T47D (cell line): ENCODE results near the gene U2AF1L4.

Source experiments
- DNase-seq, 2 experiments: peaks; one replicate each; pipeline versions ENCODE4 v3.0.0 to v3.0.0-alpha.2; 2011 to 2012; ENCODE audit warnings: low read depth in 1 of 2, low spot score in 1 of 2
- JUND ChIP-seq: IDR thresholded peaks from 2 replicates; pipeline ENCODE4 v1.6.1; 2012; ENCODE audit warnings: low read depth
- in situ Hi-C: cut with HindIII; loops from 2 replicates; pipeline ENCODE4 v1.10.0; 2016; ENCODE audit warnings: low sequenced_read_pairs, low pct_unique_long_range_greater_than_20kb

U2AF1L4 gene, protein sequence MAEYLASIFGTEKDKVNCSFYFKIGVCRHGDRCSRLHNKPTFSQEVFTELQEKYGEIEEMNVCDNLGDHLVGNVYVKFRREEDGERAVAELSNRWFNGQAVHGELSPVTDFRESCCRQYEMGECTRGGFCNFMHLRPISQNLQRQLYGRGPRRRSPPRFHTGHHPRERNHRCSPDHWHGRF

DNA sequence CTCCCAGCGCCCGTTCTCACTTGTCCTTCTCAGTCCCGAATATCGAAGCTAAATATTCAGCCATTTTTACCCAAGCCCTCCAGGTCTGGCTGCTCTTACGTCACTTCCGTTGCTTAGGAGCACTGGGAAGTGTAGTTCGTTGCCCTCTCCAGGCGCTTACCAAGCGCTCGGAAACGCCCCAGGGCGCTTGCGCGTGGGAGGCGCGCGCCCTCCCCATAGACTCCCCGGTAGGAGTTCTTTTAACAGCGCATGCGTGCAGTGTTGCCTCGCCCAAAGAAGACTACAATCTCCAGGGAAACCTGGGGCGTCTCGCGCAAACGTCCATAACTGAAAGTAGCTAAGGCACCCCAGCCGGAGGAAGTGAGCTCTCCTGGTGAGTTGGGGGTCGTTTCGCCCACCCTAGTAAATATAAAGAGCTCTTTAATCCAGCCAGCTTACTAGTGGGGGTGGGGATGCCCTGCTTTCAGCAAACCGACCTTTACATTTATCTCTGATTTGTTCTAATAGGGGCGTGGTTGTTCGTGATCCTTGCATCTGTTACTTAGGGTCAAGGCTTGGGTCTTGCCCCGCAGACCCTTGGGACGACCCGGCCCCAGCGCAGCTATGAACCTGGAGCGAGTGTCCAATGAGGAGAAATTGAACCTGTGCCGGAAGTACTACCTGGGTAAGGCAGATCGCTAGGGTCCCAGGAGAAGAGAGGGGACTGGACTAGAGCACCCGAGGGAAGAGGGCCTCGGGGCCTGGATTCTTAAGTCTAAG is at the start of gene U2AF1L4, which contains the start of gene PSENEN:
TSS of gene U2AF1L4 (minus strand) at position 91 of the 759 bp plus-strand sequence. CDS start at position 64, 27 bp downstream.
TSS of gene PSENEN (plus strand) at position 324 of the 759 bp plus-strand sequence. CDS start at position 604, 280 bp downstream.
- no peak for TF ChIP-seq JUND
- in situ Hi-C loops, result no loop called here
- DNase-seq, result peak; percentile 61 to 99

- TF ChIP-seq JUND, result no peak
- in situ Hi-C loops, result no loop called here
- no peak for DNase-seq
Measured at GRCh38 chr19:35793381-35794165, 48.4 kb upstream of the U2AF1L4 start.

DNA sequence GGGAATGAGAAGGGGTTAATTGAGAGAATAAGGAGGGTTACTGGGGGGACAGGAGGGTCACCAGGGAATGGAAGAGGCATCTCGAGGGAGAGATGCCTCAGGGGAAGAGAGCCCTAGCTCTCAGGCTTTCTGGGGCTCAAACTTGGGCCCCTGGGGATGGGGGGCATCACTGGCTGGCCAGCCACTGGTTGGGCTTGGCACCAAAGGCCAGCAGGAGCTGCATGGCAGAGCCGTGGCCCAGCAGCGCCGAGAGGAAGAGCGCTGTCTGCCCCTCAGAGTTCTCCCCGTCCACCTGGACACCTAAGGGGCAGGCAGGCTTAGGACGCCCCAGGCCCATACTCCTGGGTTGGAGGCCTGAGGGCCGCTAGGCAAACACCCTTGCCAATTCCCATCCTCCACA is 47.7 kb upstream of the U2AF1L4 start:
- TF ChIP-seq JUND, result no peak
- in situ Hi-C loops, result no loop called here
- no peak for DNase-seq

GRCh38 chr19:35792312-35792711 is 47.1 kb upstream of the U2AF1L4 start:
- TF ChIP-seq JUND, result no peak
- no peak for DNase-seq
- in situ Hi-C loops, result no loop called here

- in situ Hi-C loops, result no loop called here
- no peak for DNase-seq
- no peak for TF ChIP-seq JUND
Measured at GRCh38 chr19:35791814-35792279, 46.6 kb upstream of the U2AF1L4 start.

GRCh38 chr19:35790981-35791813 is 46.0 kb upstream of the U2AF1L4 start:
- no peak for TF ChIP-seq JUND
- in situ Hi-C loops, result no loop called here
- DNase-seq, result no peak

DNA sequence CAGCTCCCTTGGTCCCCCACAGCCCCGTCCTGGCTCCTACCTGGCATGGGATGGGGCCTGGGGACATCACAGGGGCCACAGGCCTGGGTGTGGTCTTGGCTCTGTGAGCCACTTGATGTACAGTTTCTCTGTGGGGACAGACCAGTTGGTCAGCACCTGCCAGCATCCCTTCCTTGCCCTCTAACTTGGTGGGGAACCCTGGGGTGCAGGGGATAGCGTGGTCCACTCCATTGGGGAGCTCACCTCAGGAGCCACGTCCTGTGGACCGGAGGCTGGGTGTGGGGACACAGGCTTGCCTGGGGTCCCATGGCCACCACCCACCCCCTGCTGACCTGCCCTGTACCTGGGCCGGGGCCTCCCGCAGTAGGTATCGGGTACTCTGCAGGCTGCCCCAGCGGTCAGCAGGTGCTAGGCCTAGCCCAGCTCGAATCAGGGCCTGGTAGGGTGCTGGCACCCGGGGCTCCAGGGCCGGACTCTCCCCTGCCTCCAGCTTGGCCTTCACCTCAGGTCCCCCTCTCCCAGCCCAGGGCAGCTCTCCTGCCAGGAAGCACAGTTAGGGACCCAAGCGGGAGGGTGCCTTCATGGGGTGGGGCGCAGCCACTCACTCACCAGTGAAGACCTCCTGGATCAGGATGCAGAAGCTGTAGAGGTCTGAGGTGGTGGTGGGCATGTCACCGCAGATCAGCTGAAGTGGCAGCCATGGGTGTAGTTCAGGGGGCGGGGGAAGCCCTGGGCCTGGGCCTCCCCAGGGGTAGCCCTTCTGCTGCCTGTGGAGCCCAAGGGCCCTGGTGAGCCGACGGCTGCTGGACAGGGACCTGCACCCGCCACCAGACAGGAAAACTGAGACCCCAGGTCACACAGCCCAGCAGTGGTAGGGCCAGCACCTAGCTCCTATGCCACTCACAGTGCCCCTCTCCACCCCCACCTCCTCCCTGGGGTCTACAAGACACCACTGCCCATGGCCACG is 45.0 kb upstream of the U2AF1L4 start:
- in situ Hi-C loops, result no loop called here
- no peak for DNase-seq
- TF ChIP-seq JUND, result no peak

DNA sequence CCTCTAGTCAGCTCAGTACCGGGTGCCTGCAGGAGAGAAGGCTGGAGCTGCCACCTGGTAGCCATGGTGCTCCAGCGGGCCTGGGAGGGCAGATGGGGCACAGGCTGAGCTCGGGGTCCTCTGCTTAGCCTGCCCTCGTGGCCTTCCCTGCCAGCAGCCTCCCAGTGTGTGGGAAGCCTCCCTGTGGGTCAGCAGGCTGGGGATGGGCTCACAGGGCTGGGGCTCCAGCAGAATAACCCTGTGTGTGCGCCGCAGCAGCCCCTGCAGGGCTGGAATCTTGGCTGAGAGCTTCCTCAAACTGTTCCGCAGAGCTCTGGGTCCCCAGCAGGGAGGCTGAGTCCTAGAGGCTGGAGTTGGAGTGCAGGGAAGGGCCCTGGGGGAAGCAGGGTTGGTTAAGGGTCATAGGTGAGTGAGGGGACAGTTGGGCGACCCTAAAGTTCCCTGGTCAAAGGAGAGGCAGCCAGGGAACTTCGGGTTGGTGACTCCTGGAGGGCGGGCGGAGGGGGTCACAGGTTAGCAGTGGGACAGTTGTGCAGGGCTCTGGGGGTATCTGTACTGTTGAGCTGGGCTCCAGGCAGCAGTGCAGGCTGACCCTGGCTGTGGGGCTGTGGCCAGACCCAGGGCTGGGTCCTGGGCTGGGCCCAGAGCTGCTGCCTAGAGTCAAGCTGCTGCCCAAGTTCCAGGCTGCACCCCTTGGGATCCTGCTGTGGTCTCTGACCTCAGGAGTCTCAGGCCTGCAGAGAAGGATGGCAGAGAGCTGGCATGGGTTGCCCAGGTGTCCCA is 44.2 kb upstream of the U2AF1L4 start:
- TF ChIP-seq JUND, result no peak
- in situ Hi-C loops, result no loop called here

GRCh38 chr19:35788205-35788960 is 43.2 kb upstream of the U2AF1L4 start:
- no peak for TF ChIP-seq JUND
- no peak for DNase-seq
- in situ Hi-C loops, result no loop called here

More for the DNA sequence above, 44.2 kb upstream of the U2AF1L4 start:
- DNase-seq, result no peak
